PC-9 (cell line): ENCODE data around the gene LMAN2.

Experiments
- CTCF ChIP-seq: fragments of 200-600 bp; sonication (generic); conservative IDR thresholded peaks from 2 replicates; pipeline ENCODE4 v1.6.1; 2017; ENCODE audit warnings: mixed run types, antibody characterized with exemption, mild to moderate bottlenecking, moderate library complexity
- EZH2 ChIP-seq: fragments of 200-600 bp; sonication (generic); IDR thresholded peaks from 2 replicates; pipeline ENCODE4 v1.8.0; 2017; ENCODE audit warnings: antibody characterized with exemption, low read depth

DNA sequence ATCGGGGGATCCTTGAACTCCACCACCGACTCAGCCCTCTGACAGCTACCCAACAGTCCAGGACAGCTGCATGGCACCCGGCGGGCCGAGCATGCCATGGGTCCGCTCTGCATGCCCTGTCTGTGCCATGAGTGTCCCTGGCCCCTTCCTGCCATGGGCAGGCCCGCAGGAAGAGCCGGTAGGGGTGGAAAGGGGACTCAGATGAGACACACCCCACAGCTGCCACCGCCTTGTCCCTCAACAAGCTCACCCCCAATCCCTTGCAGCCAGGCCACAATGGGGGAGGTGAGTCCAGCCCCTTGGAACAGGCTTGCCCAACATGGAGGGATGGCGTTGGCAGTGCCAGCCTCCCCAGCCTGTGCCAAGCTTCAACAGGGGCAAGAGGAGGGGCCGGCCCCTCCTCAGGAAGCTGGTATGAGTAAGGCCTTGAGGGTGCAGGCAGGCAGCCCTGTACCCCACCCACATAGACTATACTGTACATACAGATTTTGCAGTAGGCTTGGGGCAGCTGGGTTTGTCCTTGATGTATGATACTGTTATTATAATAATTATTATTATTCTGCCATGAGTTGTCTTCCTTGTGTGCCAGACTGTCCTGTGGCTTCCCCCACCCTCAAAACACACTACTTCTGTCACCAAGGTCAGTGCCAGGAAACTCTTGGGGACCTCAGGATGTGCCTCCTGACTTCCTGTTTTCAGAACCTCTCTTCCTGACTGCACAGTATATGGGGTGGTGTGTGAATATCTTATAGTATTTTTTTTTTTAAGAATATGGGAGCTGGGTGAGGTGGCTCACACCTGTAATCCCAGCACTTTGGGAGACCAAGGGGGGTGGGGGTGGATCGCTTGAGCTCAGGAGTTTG is 20.8 kb upstream of the LMAN2 start:
- no peak for TF ChIP-seq EZH2
- no peak for TF ChIP-seq CTCF
